ENCODE data around the gene ST8SIA4.
"Not testable (repeated sequence)": the region's sequence is repeated elsewhere in the genome, so short reads cannot be mapped to it uniquely, and the experiment has no call there.

ST8SIA4 gene

GRCh38 chr5:100828071-100828897 lies 74.8 kb downstream of the ST8SIA4 start:
- no peak for DNase-seq (ENCODE audit: low read depth)

DNA sequence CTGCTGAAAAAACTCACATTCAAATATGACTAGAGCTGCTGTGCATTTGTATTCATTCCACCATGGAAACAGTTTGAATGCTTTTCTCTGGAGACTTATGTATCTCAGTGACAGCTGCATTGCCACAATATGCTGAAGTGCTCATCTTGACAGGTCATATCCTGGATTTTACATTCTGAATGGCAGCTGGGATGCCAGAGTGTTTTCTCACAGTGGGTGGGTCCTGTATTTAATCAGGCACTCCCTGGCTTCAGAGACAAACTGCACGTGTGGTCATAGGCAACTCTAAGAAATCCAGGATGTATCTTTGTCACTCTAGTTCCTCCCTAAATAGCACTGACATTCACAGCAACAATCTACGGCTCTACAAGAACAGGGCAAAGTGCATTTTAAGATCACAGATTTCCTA lies 75.6 kb downstream of the ST8SIA4 start:
- no peak for DNase-seq (ENCODE audit: low read depth)

GRCh38 chr5:100826133-100826532 lies 76.9 kb downstream of the ST8SIA4 start:
- DNase-seq (ENCODE audit: low read depth), result no peak

- no peak for DNase-seq (ENCODE audit: low read depth)
Observed at GRCh38 chr5:100824635-100825034, 78.4 kb downstream of the ST8SIA4 start.

GRCh38 chr5:100823812-100824211 lies 79.3 kb downstream of the ST8SIA4 start:
- DNase-seq (ENCODE audit: low read depth), result no peak

DNA sequence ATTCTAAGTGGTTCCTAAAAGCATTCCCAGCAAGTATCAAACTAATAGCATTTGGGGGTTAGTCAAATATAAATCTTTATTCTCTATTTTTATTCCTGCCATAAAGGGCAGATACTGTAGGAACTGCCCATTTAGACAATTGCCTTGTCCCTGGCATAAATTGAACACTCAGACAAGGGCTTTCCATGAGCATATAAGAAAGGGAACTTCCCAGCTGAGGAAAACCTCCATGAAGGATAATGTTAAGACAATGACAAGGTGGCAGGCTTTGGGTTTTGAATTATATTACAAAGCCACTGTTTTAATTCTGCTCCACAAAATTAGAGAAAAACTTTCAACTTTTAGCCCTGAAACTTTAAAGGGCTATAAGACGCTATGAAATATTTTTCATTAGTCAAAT lies 81.3 kb downstream of the ST8SIA4 start:
- DNase-seq (ENCODE audit: low read depth), result no peak

GRCh38 chr5:100818340-100818739 lies 84.7 kb downstream of the ST8SIA4 start:
- no peak for DNase-seq (ENCODE audit: low read depth)

- no peak for DNase-seq (ENCODE audit: low read depth)
Observed at GRCh38 chr5:100803397-100803796, 99.7 kb downstream of the ST8SIA4 start.

DNA sequence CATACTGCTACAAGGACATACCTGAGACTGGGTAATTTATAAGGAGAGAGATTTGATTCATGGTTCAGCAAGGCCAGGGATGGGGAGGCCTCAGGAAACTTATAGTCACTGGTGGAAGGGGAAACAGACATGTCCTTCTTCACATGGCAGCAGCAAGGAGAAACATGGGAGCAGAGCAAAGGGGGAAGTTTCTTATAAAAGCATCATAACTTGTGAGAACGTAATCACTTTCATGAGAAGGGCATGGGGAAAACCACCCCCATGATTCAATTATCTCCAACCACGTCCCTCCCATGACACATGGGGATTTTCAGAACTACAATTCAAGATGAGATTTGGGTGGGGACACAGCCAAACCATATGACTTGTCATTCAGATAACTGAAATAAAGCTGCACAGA lies 100.9 kb downstream of the ST8SIA4 start:
- DNase-seq (ENCODE audit: low read depth), result no peak

DNA sequence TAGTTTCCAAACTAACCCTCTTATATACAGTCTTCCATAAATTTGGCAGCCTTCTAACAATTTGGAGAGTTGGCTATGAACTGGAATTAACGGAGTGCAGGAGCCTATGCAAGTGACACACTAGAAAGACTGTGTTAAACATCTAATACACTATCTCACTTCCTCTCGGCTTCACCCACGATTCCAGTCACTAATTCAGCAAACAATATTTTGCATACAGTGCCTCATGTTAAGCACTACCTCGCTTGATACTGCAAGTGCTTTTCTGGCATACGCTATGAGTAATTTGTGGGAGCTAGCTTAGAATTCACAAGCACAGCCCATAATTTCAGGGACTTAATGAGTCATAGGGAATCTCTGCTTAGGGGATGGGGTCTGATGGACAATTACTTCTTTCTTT lies 102.5 kb downstream of the ST8SIA4 start:
- DNase-seq (ENCODE audit: low read depth), result no peak

DNA sequence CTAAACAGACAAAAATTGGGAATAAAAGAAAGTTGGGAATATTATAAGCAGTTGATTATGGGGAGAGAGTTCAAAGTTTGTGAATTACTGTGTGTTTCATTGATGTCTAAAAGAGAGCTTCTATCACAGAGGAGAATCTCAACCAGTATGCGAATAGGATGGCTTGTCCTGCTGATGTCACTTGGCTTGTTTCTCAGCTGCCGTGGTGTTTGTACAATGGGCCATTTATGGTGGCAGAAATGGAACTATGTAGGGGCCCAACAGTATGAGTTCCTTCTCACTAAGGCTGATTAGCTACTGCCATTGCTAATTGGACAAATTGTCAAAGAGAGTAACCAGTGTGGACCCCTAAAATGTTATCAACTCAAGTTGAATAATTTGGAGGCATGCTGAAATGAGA lies 103.9 kb downstream of the ST8SIA4 start:
- DNase-seq (ENCODE audit: low read depth), result no peak

- DNase-seq (ENCODE audit: low read depth), result no peak
Observed at GRCh38 chr5:100797861-100798260, 105.2 kb downstream of the ST8SIA4 start.

GRCh38 chr5:100796851-100797250 lies 106.2 kb downstream of the ST8SIA4 start:
- DNase-seq (ENCODE audit: low read depth), result no peak

GRCh38 chr5:100794844-100795243 lies 108.2 kb downstream of the ST8SIA4 start:
- DNase-seq (ENCODE audit: low read depth), result no peak

- DNase-seq (ENCODE audit: low read depth), result no peak
Observed at GRCh38 chr5:100794218-100794617, 108.9 kb downstream of the ST8SIA4 start.

DNA sequence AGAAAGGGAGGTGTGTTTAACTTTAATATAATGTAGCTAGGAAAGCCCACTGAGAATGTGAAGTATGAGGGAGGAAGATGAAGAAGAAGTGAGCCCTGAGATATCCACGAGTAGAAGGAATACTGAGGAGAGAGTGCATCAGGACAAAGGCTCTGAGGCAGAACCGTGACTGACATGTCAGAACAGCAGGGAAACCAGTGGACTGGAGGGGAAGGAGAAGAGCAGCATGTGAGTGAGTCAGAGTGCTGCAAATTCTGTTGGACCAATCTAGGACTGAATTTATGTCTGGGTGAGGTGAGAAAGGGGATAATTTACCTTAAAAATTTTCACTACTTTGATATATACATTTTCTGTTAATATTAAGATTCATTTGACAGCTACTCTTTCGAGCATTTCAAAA lies 110.3 kb downstream of the ST8SIA4 start:
- no peak for DNase-seq (ENCODE audit: low read depth)

GRCh38 chr5:100791391-100791790 lies 111.7 kb downstream of the ST8SIA4 start:
- DNase-seq (ENCODE audit: low read depth), result no peak

DNA sequence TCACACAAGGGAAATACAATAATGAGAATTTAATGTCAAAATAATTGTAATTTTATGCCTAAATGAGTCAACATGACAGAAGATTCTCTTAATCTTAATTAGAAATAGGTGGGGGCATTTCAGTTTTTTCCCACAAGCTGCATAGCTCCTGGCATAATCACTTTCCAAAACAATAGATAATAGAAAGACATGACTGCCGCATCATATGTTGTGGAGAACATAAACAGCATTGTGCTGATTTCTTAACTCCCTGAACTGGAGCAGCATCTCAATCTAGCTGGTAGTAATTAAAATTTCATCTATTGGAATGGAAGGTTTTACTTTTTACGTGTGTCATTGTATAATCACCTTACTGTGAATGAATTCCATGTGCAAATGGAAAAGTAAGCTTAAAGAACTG lies 112.1 kb downstream of the ST8SIA4 start:
- no peak for DNase-seq (ENCODE audit: low read depth)

GRCh38 chr5:100790170-100790665 lies 112.9 kb downstream of the ST8SIA4 start:
- DNase-seq (ENCODE audit: low read depth), result no peak

GRCh38 chr5:100789694-100790093 lies 113.4 kb downstream of the ST8SIA4 start:
- DNase-seq (ENCODE audit: low read depth), result no peak

GRCh38 chr5:100788417-100788816 lies 114.7 kb downstream of the ST8SIA4 start:
- no peak for DNase-seq (ENCODE audit: low read depth)

GRCh38 chr5:100787648-100788047 lies 115.4 kb downstream of the ST8SIA4 start:
- no peak for DNase-seq (ENCODE audit: low read depth)

GRCh38 chr5:100785536-100785935 lies 117.5 kb downstream of the ST8SIA4 start:
- DNase-seq (ENCODE audit: low read depth), result not testable (repeated sequence)

- DNase-seq (ENCODE audit: low read depth), result no peak
Observed at GRCh38 chr5:100780376-100780870, 122.7 kb downstream of the ST8SIA4 start.

All from GM04503 (cell line).